LNCAP (cell line): Measurements from ENCODE around the gene MCFD2.

Experiments used
- CTCF ChIP-seq: fragments of 450-650 bp; IDR thresholded peaks from 2 replicates; pipeline ENCODE4 v1.5.1; 2017; ENCODE audit warnings: mild to moderate bottlenecking

Gene MCFD2

GRCh38 chr2:46945671-46946070, 30.1 kb upstream of the MCFD2 start:
- no peak for TF ChIP-seq CTCF

- TF ChIP-seq CTCF, result no peak
Measured at GRCh38 chr2:46943881-46944798, 28.5 kb upstream of the MCFD2 start.

- TF ChIP-seq CTCF, result no peak
Measured at GRCh38 chr2:46942891-46943626, 27.5 kb upstream of the MCFD2 start.

GRCh38 chr2:46942143-46942526, 26.5 kb upstream of the MCFD2 start:
- TF ChIP-seq CTCF, result no peak

- no peak for TF ChIP-seq CTCF
Measured at GRCh38 chr2:46939626-46940359, 24.2 kb upstream of the MCFD2 start.

GRCh38 chr2:46937471-46937901, 21.9 kb upstream of the MCFD2 start:
- no peak for TF ChIP-seq CTCF

GRCh38 chr2:46936566-46936965, 21.0 kb upstream of the MCFD2 start:
- no peak for TF ChIP-seq CTCF
